Kidney epithelial cell (primary cell): ENCODE data around the gene IL11. TPM values are rescaled to one million over a fixed set of nuclear protein-coding genes. Genes with fewer than 3 reads are reported as not detected.

Experiments
- DNase-seq: peaks from one replicate; pipeline ENCODE4 v3.0.0-alpha.2; 2010; ENCODE audit warnings: low read depth
- H3K27me3 ChIP-seq: 2 replicates; pipeline ENCODE4 v1.6.0; 2011; ENCODE audit warnings: low read length; ENCODE audit not compliant: control insufficient read depth, insufficient read depth
- H3K36me3 ChIP-seq: 2 replicates; pipeline ENCODE4 v1.5.1; 2011; ENCODE audit warnings: low read length; ENCODE audit not compliant: control insufficient read depth, insufficient read depth
- H3K4me3 ChIP-seq: 2 replicates; pipeline ENCODE4 v1.5.1; 2011; ENCODE audit warnings: low read depth, mild to moderate bottlenecking, control low read depth, low read length
- CTCF ChIP-seq: IDR thresholded peaks from 2 replicates; pipeline ENCODE4 v1.5.1; 2011; ENCODE audit warnings: mild to moderate bottlenecking, moderate library complexity, low read length, control low read depth, inconsistent platforms; ENCODE audit not compliant: insufficient read depth, poor library complexity, severe bottlenecking
- total RNA-seq: library from RNA; depleted of rRNA; stranded (reverse); fragments of >200 nt; gene quantifications from 2 replicates; pipeline ENCODE4 v1.2.3, GENCODE V29; 2015

IL11 gene
- total RNA-seq, 1 donor from 2014 or later: 32.1 TPM

GRCh38 chr19:55348317-55349034 is 21.8 kb downstream of the IL11 start:
- Histone ChIP-seq H3K27me3 (peaks cover 19% of the 10 kb centered on the region), H3K4me3 (no peak overlapping the region), H3K36me3 (no peaks in the 10 kb centered on the region)
- DNase-seq: no peak
- no peak for TF ChIP-seq CTCF

GRCh38 chr19:55347442-55348009 is 22.7 kb downstream of the IL11 start:
- no peak for DNase-seq
- H3K27me3 ChIP-seq: peaks cover 9% of the 10 kb centered on the region
- no peak overlapping the region for H3K4me3 ChIP-seq
- no peak for TF ChIP-seq CTCF
- peaks cover 1% of the 10 kb centered on the region for H3K36me3 ChIP-seq

GRCh38 chr19:55346725-55347441 is 23.4 kb downstream of the IL11 start:
- Histone ChIP-seq H3K4me3 (no peak overlapping the region), H3K36me3 (peaks cover 1% of the 10 kb centered on the region), H3K27me3 (peaks cover 3% of the 10 kb centered on the region)
- TF ChIP-seq CTCF: no peak
- DNase-seq: no peak

- Histone ChIP-seq H3K4me3 (no peak overlapping the region), H3K36me3 (peaks cover 1% of the 10 kb centered on the region), H3K27me3 (no peaks in the 10 kb centered on the region)
- no peak for TF ChIP-seq CTCF
- no peak for DNase-seq
Measured at GRCh38 chr19:55345818-55346724, 24.2 kb downstream of the IL11 start.

GRCh38 chr19:55345101-55345817 is 25.0 kb downstream of the IL11 start:
- no peaks in the 10 kb centered on the region for H3K27me3 ChIP-seq
- H3K36me3 ChIP-seq: peaks cover 1% of the 10 kb centered on the region
- TF ChIP-seq CTCF: no peak
- no peak for DNase-seq
- no peak overlapping the region for H3K4me3 ChIP-seq
